Panc1 (cell line): ENCODE results near the gene B3GALT5. TPM values are rescaled to one million over a fixed set of nuclear protein-coding genes. Genes with fewer than 3 reads are reported as not detected.
A peak's percentile ranks its signal among the peaks of the same experiment; 100 is the strongest.

Experiments used
- ATAC-seq: fragments of 200-7000 bp; cut with Tn5 transposase; 2 replicates; pipeline ENCODE4 v1.9.1; 2020; ENCODE audit warnings: mild to moderate bottlenecking, moderate library complexity
- BruUV-seq: library from RNA; stranded (reverse); fragments of 400-500 nt; replicated peaks from 2 replicates; lab custom pipeline; 2021; lab: Mats Ljungman, UMichigan
- CTCF ChIA-PET: fragments of 300-600 bp; sonication (Branson Sonifier 250); formaldehyde crosslinking; loops from one replicate; lab custom pipeline; 2022; ENCODE audit warnings: antibody characterized with exemption; lab: Charles Lee
- POLR2A ChIA-PET: fragments of 300-600 bp; sonication (Branson Sonifier 250); formaldehyde crosslinking; loops from one replicate; lab custom pipeline; 2022; ENCODE audit warnings: antibody characterized with exemption; lab: Charles Lee
- DNase-seq: peaks from one replicate; pipeline ENCODE4 v3.0.0-alpha.2; 2010; ENCODE audit warnings: low read depth, low spot score
- H3K27ac ChIP-seq: 2 replicates; pipeline ENCODE4 v1.5.1; 2011; ENCODE audit warnings: mild to moderate bottlenecking, low read length, inconsistent platforms
- H3K27me3 ChIP-seq: fragments of 200-500 bp; sonication (Bioruptor generic); 2 replicates; pipeline ENCODE4 v1.6.0; 2014; ENCODE audit warnings: low read length, inconsistent platforms; ENCODE audit not compliant: control insufficient read depth, insufficient read depth
- H3K36me3 ChIP-seq: fragments of 200-500 bp; sonication (Bioruptor generic); 2 replicates; pipeline ENCODE4 v1.5.1; 2014; ENCODE audit warnings: inconsistent platforms, mild to moderate bottlenecking, low read length, moderate library complexity; ENCODE audit not compliant: control insufficient read depth, insufficient read depth
- H3K4me1 ChIP-seq: 2 replicates; pipeline ENCODE4 v1.5.1; 2011; ENCODE audit warnings: inconsistent platforms, mild to moderate bottlenecking, low read length, moderate library complexity; ENCODE audit not compliant: control insufficient read depth, insufficient read depth
- H3K4me3 ChIP-seq, 2 experiments: 2 replicates each; pipeline ENCODE4 v1.5.1; 2011 to 2012; ENCODE audit warnings: low read depth in 2 of 2, low read length in 2 of 2, mild to moderate bottlenecking in 2 of 2, inconsistent platforms in 1 of 2, moderate library complexity in 1 of 2
- H3K9me3 ChIP-seq: fragments of 200-500 bp; sonication (Bioruptor generic); 2 replicates; pipeline ENCODE4 v1.5.1; 2014; ENCODE audit warnings: low read depth, mild to moderate bottlenecking, inconsistent platforms, low read length, moderate library complexity; ENCODE audit not compliant: control insufficient read depth, insufficient read depth
- CTCF ChIP-seq: fragments of 450-650 bp; IDR thresholded peaks from 2 replicates; pipeline ENCODE4 v1.5.1; 2017; ENCODE audit warnings: mild to moderate bottlenecking
- POLR2AphosphoS5 ChIP-seq: IDR thresholded peaks from 2 replicates; pipeline ENCODE4 v1.6.1; 2012; ENCODE audit warnings: mild to moderate bottlenecking, low read depth, low read length, moderate library complexity
- REST ChIP-seq, 2 experiments: IDR thresholded peaks; 2 replicates each; pipeline ENCODE4 v1.6.1; 2011 to 2012; ENCODE audit warnings: low read depth in 2 of 2, control low read depth in 1 of 2, low read length in 1 of 2, mild to moderate bottlenecking in 1 of 2, moderate library complexity in 1 of 2; ENCODE audit not compliant: insufficient read depth in 1 of 2
- SIN3A ChIP-seq: IDR thresholded peaks from 2 replicates; pipeline ENCODE4 v1.6.1; 2012; ENCODE audit warnings: low read depth, mild to moderate bottlenecking, low read length, moderate library complexity, borderline replicate concordance; ENCODE audit not compliant: insufficient read depth
- TCF7L2 ChIP-seq: IDR thresholded peaks from 2 replicates; pipeline ENCODE4 v1.6.1; 2011; ENCODE audit warnings: mild to moderate bottlenecking, low read depth, low read length, inconsistent platforms
- in situ Hi-C: cut with HindIII; loops from 2 replicates; pipeline ENCODE4 v1.10.0; 2016; ENCODE audit warnings: low sequenced_read_pairs, low pct_unique_long_range_greater_than_20kb
- intact Hi-C: fragments of 100-400 bp; cut with micrococcal nuclease; formaldehyde crosslinking; loops from one replicate; pipeline ENCODE4 v1.10.0; 2022; ENCODE audit not compliant: unreplicated experiment
- total RNA-seq: library from RNA; stranded (reverse); gene quantifications from one replicate; pipeline ENCODE4 v1.2.1, GENCODE V29; 2021; ENCODE audit not compliant: unreplicated experiment

Gene B3GALT5
- total RNA-seq, 1 experiment from 2014 or later: 0.10 TPM

GRCh38 chr21:39613041-39613934, 548 bp downstream of the B3GALT5 start:
- Histone ChIP-seq H3K27me3 (peaks cover 4% of the 10 kb centered on the region), H3K9me3 (no peaks in the 10 kb centered on the region), H3K36me3 (no peaks in the 10 kb centered on the region; the same call in 1 of the 2 replicates), H3K4me1 (no peaks in the 10 kb centered on the region), H3K27ac (no peak overlapping the region), H3K4me3 (peak overlapping the region in 1 of 2 experiments; percentile 30; a peak in 2 of 4 replicates)
- no peak for TF ChIP-seq CTCF
- no peak for TF ChIP-seq TCF7L2
- TF ChIP-seq POLR2AphosphoS5: no peak
- no peak for TF ChIP-seq SIN3A
- TF ChIP-seq REST (IDR thresholded peaks at IDR 0.05; ENCODE audit: insufficient read depth in 1 of 2, low read depth in 2 of 2, low read length in 1 of 2): no peak
- intact Hi-C loops: no loop called here
- in situ Hi-C loops: no loop called here
- ChIA-PET POLR2A (no interaction called here), CTCF (no interaction called here)
- DNase-seq (no peak), ATAC-seq (no peak)
- no TSS peak for BruUV-seq

GRCh38 chr21:39616211-39616772, 3.6 kb downstream of the B3GALT5 start:
- ATAC-seq (no peak), DNase-seq (no peak)
- H3K4me1 ChIP-seq: no peaks in the 10 kb centered on the region
- H3K36me3 ChIP-seq: no peaks in the 10 kb centered on the region; the same call in 1 of the 2 replicates
- H3K4me3 ChIP-seq: no peak overlapping the region
- in situ Hi-C loops (no loop called here), intact Hi-C loops (no loop called here)
- no peak overlapping the region for H3K27ac ChIP-seq
- H3K27me3 ChIP-seq: peaks cover 4% of the 10 kb centered on the region
- no peak for TF ChIP-seq POLR2AphosphoS5
- no peak for TF ChIP-seq CTCF
- no peak for TF ChIP-seq TCF7L2
- TF ChIP-seq REST (IDR thresholded peaks at IDR 0.05; ENCODE audit: insufficient read depth in 1 of 2, low read depth in 2 of 2, low read length in 1 of 2): no peak
- no peak for TF ChIP-seq SIN3A
- ChIA-PET POLR2A (no interaction called here), CTCF (no interaction called here)
- BruUV-seq: no TSS peak
- no peaks in the 10 kb centered on the region for H3K9me3 ChIP-seq
